Measurements from ENCODE around the gene NUP153.

GRCh38 chr6:17601386-17601703, 105.4 kb downstream of the NUP153 start:
- TF ChIP-seq ESRRA (IDR thresholded peaks at IDR 0.05; ENCODE audit: low read length) = no peak
- TF ChIP-seq POLR2A (IDR thresholded peaks at IDR 0.05; ENCODE audit: low read depth, low read length) = no peak
- TF ChIP-seq FOXM1 (IDR thresholded peaks at IDR 0.05; ENCODE audit: low read depth, low read length) = no peak

All from GM12878 (cell line).